SIG-M5 treated with dmso at 0.1 percent for 504 hours (cell line): ENCODE results near the gene SGO2.
A peak's percentile ranks its signal among the peaks of the same experiment; 100 is the strongest.
"Not testable (repeated sequence)": the region's sequence is repeated elsewhere in the genome, so short reads cannot be mapped to it uniquely, and the experiment has no call there.

ENCODE experiments used
- DNase-seq: peaks from one replicate; lab custom pipeline; 2025; ENCODE audit not compliant: unreplicated experiment; lab: John Stamatoyannopoulos, UW

The SGO2 gene

GRCh38 chr2:200593905-200594304, 67.9 kb downstream of the SGO2 start:
- DNase-seq = no peak

GRCh38 chr2:200595913-200596312, 69.9 kb downstream of the SGO2 start:
- no peak for DNase-seq

GRCh38 chr2:200596774-200597570, 71.0 kb downstream of the SGO2 start:
- DNase-seq = no peak

GRCh38 chr2:200599206-200599605, 73.2 kb downstream of the SGO2 start:
- no peak for DNase-seq

GRCh38 chr2:200600549-200601225, 74.7 kb downstream of the SGO2 start:
- DNase-seq = no peak

GRCh38 chr2:200602584-200602983, 76.6 kb downstream of the SGO2 start:
- no peak for DNase-seq

- no peak for DNase-seq
Measured at GRCh38 chr2:200603972-200604371, 78.0 kb downstream of the SGO2 start.

GRCh38 chr2:200604571-200605255, 78.7 kb downstream of the SGO2 start:
- DNase-seq = no peak

- DNase-seq = no peak
Measured at GRCh38 chr2:200608341-200609027, 82.5 kb downstream of the SGO2 start.

- no peak for DNase-seq
Measured at GRCh38 chr2:200609028-200609614, 83.1 kb downstream of the SGO2 start.

GRCh38 chr2:200610217-200610616, 84.2 kb downstream of the SGO2 start:
- not testable (repeated sequence) for DNase-seq

- no peak for DNase-seq
Measured at GRCh38 chr2:200613692-200614091, 87.7 kb downstream of the SGO2 start.

GRCh38 chr2:200614249-200614648, 88.2 kb downstream of the SGO2 start:
- no peak for DNase-seq

- DNase-seq = peak; percentile 76
Measured at GRCh38 chr2:200615247-200615646, 89.2 kb downstream of the SGO2 start.

- DNase-seq = no peak
Measured at GRCh38 chr2:200616193-200616592, 90.2 kb downstream of the SGO2 start.

GRCh38 chr2:200616656-200617055, 90.6 kb downstream of the SGO2 start:
- peak; percentile 22 for DNase-seq

- DNase-seq = no peak
Measured at GRCh38 chr2:200617156-200618053, 91.4 kb downstream of the SGO2 start.

GRCh38 chr2:200618054-200618419, 92.0 kb downstream of the SGO2 start:
- DNase-seq = no peak

GRCh38 chr2:200618590-200619021, 92.6 kb downstream of the SGO2 start:
- peak; percentile 26 for DNase-seq

GRCh38 chr2:200619279-200619678, 93.3 kb downstream of the SGO2 start:
- DNase-seq = no peak
